Suprapubic skin (tissue), 4 donors: ENCODE data around the gene ULK1. TPM values are rescaled to one million over a fixed set of nuclear protein-coding genes. Genes with fewer than 3 reads are reported as not detected.
A peak's percentile ranks its signal among the peaks of the same experiment; 100 is the strongest.
"Not testable (repeated sequence)": the region's sequence is repeated elsewhere in the genome, so short reads cannot be mapped to it uniquely, and the experiment has no call there.

Source experiments
- DNase-seq, 2 donors: peaks; one replicate each; pipeline ENCODE4 v3.0.0-alpha.2; 2019; ENCODE audit warnings: low spot score in 2 of 2
- H3K27ac ChIP-seq: fragments of 200-600 bp; sonication (generic); one replicate; pipeline ENCODE4 v1.5.1; 2019
- H3K27me3 ChIP-seq: fragments of 200-600 bp; sonication (generic); one replicate; pipeline ENCODE4 v1.5.1; 2019
- H3K36me3 ChIP-seq: fragments of 200-600 bp; sonication (generic); one replicate; pipeline ENCODE4 v1.5.1; 2019
- H3K4me1 ChIP-seq: fragments of 200-600 bp; sonication (generic); one replicate; pipeline ENCODE4 v1.5.1; 2019
- H3K4me3 ChIP-seq: fragments of 200-600 bp; sonication (generic); one replicate; pipeline ENCODE4 v1.5.1; 2019; ENCODE audit warnings: mild to moderate bottlenecking
- H3K9me3 ChIP-seq: fragments of 200-600 bp; sonication (generic); one replicate; pipeline ENCODE4 v1.5.1; 2019
- CTCF ChIP-seq, 2 donors: fragments of 200-600 bp in 1 of 2; fragments of 450-650 bp in 1 of 2; sonication (generic) in 1 of 2; IDR thresholded peaks; one replicate each; pipeline ENCODE4 v1.5.1; 2016 to 2019; ENCODE audit warnings: antibody characterized with exemption in 2 of 2, mild to moderate bottlenecking in 1 of 2, moderate library complexity in 1 of 2
- EP300 ChIP-seq: sonication (generic); formaldehyde crosslinking; IDR thresholded peaks from one replicate; pipeline ENCODE4 v1.6.1; 2017; ENCODE audit warnings: antibody characterized with exemption
- POLR2A ChIP-seq, 2 donors: fragments of 450-650 bp; IDR thresholded peaks; one replicate each; pipeline ENCODE4 v1.6.1; 2017; ENCODE audit warnings: antibody characterized with exemption in 2 of 2, mild to moderate bottlenecking in 2 of 2, moderate library complexity in 2 of 2
- POLR2AphosphoS5 ChIP-seq, 3 donors: sonication (generic); formaldehyde crosslinking; IDR thresholded peaks; one replicate each; pipeline ENCODE4 v1.6.1; 2017; ENCODE audit warnings: antibody characterized with exemption in 3 of 3
- WGBS: methylation state at CpG from one replicate; pipeline ENCODE4 v1.1.5; 2018; 5-methylcytosine and 5-hydroxymethylcytosine counted together
- total RNA-seq, 4 donors: library from RNA; depleted of rRNA; stranded (reverse); fragments of >200 nt; gene quantifications; one replicate each; pipeline ENCODE4 v1.1.0, GENCODE V29; 2016

Gene ULK1
- total RNA-seq, 4 donors from 2014 or later = 37.0 to 102 (median 65.7) TPM

- H3K4me1 ChIP-seq = peaks cover 35% of the 10 kb centered on the region
- TF ChIP-seq EP300 = no peak
- TF ChIP-seq POLR2AphosphoS5 (IDR thresholded peaks at IDR 0.05) = peak in 1 of 3 donors; percentile 79
- peak; percentile 26 to 79 for TF ChIP-seq CTCF (IDR thresholded peaks at IDR 0.05)
- peak in 1 of 2 donors; percentile 37 for TF ChIP-seq POLR2A (IDR thresholded peaks at IDR 0.05)
- H3K27ac ChIP-seq = peak within 1 kb of the TSS; percentile 83
- peaks cover 4% of the 10 kb centered on the region for H3K36me3 ChIP-seq
- peak within 1 kb of the TSS; percentile 98 for H3K4me3 ChIP-seq
- WGBS = 4% methylated on average over 37 of the region's 97 CpGs
- H3K27me3 ChIP-seq = no peaks in the 10 kb centered on the region
- peak; percentile 97 to 98 for DNase-seq
- no peaks in the 10 kb centered on the region for H3K9me3 ChIP-seq
Measured at GRCh38 chr12:131949431-131950181, 55.2 kb downstream of the ULK1 start, which contains the start of gene EP400. TSS of gene EP400 (plus strand) at chr12:131949942. CDS start at chr12:131960620, 10,678 bp downstream.

- DNase-seq = peak; percentile 75 to 80
Measured at GRCh38 chr12:131950182-131950913, 55.9 kb downstream of the ULK1 start.

GRCh38 chr12:131953810-131954209 lies 59.4 kb downstream of the ULK1 start:
- H3K27ac ChIP-seq, H3K9me3 ChIP-seq, H3K27me3 ChIP-seq, H3K4me3 ChIP-seq, H3K36me3 ChIP-seq: not testable (repeated sequence)
- H3K4me1 ChIP-seq = peaks cover 50% of the 10 kb centered on the region
- WGBS = 95% methylated on average over 9 of the region's 9 CpGs
- DNase-seq = peak in 1 of 2 donors; percentile 16

More at GRCh38 chr12:131950182-131950913, 55.9 kb downstream of the ULK1 start:
- Histone ChIP-seq H3K27me3 (no peaks in the 10 kb centered on the region), H3K4me1 (peaks cover 35% of the 10 kb centered on the region), H3K9me3 (no peaks in the 10 kb centered on the region), H3K36me3 (no peaks in the 10 kb centered on the region), H3K4me3 (peak overlapping the region; percentile 98), H3K27ac (peak overlapping the region; percentile 83)
- no peak for TF ChIP-seq POLR2A (IDR thresholded peaks at IDR 0.05)
- whole genome bisulfite sequencing = 1% methylated on average over 52 of the region's 79 CpGs

- H3K4me3 ChIP-seq, H3K27me3 ChIP-seq, H3K27ac ChIP-seq, H3K9me3 ChIP-seq, H3K36me3 ChIP-seq: not testable (repeated sequence)
- WGBS = 95% methylated on average over 13 of the region's 13 CpGs
- DNase-seq = peak in 1 of 2 donors; percentile 16
- H3K4me1 ChIP-seq = peaks cover 51% of the 10 kb centered on the region
Measured at GRCh38 chr12:131954460-131954859, 60.0 kb downstream of the ULK1 start.

- Histone ChIP-seq H3K4me1 (peaks cover 31% of the 10 kb centered on the region), H3K9me3 (no peaks in the 10 kb centered on the region), H3K4me3 (no peak overlapping the region), H3K27me3 (no peaks in the 10 kb centered on the region), H3K36me3 (peaks cover 17% of the 10 kb centered on the region), H3K27ac (no peak overlapping the region)
- DNase-seq = no peak
- 48% methylated on average over 4 of the region's 4 CpGs for WGBS
- TF ChIP-seq EP300 = no peak
- no peak for TF ChIP-seq POLR2AphosphoS5 (IDR thresholded peaks at IDR 0.05)
- TF ChIP-seq POLR2A (IDR thresholded peaks at IDR 0.05) = no peak
- no peak for TF ChIP-seq CTCF (IDR thresholded peaks at IDR 0.05)
Measured at GRCh38 chr12:131959116-131959515, 64.7 kb downstream of the ULK1 start.

GRCh38 chr12:131959641-131960589 lies 65.5 kb downstream of the ULK1 start:
- no peak overlapping the region for H3K27ac ChIP-seq
- peak in 1 of 2 donors; percentile 72 for DNase-seq
- peaks cover 31% of the 10 kb centered on the region for H3K4me1 ChIP-seq
- 45% methylated on average over 5 of the region's 16 CpGs for WGBS
- no peaks in the 10 kb centered on the region for H3K9me3 ChIP-seq
- TF ChIP-seq POLR2AphosphoS5 (IDR thresholded peaks at IDR 0.05) (no peak), POLR2A (IDR thresholded peaks at IDR 0.05) (no peak), CTCF (IDR thresholded peaks at IDR 0.05) (no peak), EP300 (no peak)
- no peaks in the 10 kb centered on the region for H3K27me3 ChIP-seq
- H3K36me3 ChIP-seq = peaks cover 17% of the 10 kb centered on the region
- H3K4me3 ChIP-seq = no peak overlapping the region

- DNase-seq = peak in 1 of 2 donors; percentile 54
Measured at GRCh38 chr12:131960590-131961325, 66.3 kb downstream of the ULK1 start.

GRCh38 chr12:131961328-131961727 lies 66.9 kb downstream of the ULK1 start:
- not testable (repeated sequence) for DNase-seq, H3K27ac ChIP-seq, H3K4me3 ChIP-seq, H3K27me3 ChIP-seq, H3K9me3 ChIP-seq
- H3K36me3 ChIP-seq = peaks cover 17% of the 10 kb centered on the region
- peaks cover 23% of the 10 kb centered on the region for H3K4me1 ChIP-seq
- WGBS = 80% methylated on average over 1 of the region's 20 CpGs

More at GRCh38 chr12:131960590-131961325, 66.3 kb downstream of the ULK1 start:
- not testable (repeated sequence) for H3K27me3 ChIP-seq, H3K9me3 ChIP-seq, H3K27ac ChIP-seq, H3K4me3 ChIP-seq
- WGBS = no CpG with 5 or more reads among the region's 30 CpGs
- H3K4me1 ChIP-seq = peaks cover 29% of the 10 kb centered on the region
- peaks cover 17% of the 10 kb centered on the region for H3K36me3 ChIP-seq
